ENCODE measurements around the gene PFN2.

PFN2 gene, protein sequence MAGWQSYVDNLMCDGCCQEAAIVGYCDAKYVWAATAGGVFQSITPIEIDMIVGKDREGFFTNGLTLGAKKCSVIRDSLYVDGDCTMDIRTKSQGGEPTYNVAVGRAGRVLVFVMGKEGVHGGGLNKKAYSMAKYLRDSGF

GRCh38 chr3:149970716-149971402, at the start of gene PFN2:
TSS of gene PFN2 (minus strand) at chr3:149970895. CDS start at chr3:149970856, 39 bp downstream.
- peak; percentile 68 for DNase-seq (ENCODE audit: low read depth)
- peak within 1 kb of the TSS; percentile 63 for H3K4me3 ChIP-seq (ENCODE audit: control insufficient read depth, low read depth, low read length)
- TF ChIP-seq, protein P1, sequence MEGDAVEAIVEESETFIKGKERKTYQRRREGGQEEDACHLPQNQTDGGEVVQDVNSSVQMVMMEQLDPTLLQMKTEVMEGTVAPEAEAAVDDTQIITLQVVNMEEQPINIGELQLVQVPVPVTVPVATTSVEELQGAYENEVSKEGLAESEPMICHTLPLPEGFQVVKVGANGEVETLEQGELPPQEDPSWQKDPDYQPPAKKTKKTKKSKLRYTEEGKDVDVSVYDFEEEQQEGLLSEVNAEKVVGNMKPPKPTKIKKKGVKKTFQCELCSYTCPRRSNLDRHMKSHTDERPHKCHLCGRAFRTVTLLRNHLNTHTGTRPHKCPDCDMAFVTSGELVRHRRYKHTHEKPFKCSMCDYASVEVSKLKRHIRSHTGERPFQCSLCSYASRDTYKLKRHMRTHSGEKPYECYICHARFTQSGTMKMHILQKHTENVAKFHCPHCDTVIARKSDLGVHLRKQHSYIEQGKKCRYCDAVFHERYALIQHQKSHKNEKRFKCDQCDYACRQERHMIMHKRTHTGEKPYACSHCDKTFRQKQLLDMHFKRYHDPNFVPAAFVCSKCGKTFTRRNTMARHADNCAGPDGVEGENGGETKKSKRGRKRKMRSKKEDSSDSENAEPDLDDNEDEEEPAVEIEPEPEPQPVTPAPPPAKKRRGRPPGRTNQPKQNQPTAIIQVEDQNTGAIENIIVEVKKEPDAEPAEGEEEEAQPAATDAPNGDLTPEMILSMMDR (conservative IDR thresholded peaks at IDR 0.05; ENCODE audit: control insufficient read depth, insufficient read depth, low read depth, low read length), result no peak

- H3K4me3 ChIP-seq (ENCODE audit: control insufficient read depth, low read depth, low read length), result no peak overlapping the region
- TF ChIP-seq, protein P1 (conservative IDR thresholded peaks at IDR 0.05; ENCODE audit: control insufficient read depth, insufficient read depth, low read depth, low read length), result no peak
- peak; percentile 23 for DNase-seq (ENCODE audit: low read depth)
Observed at GRCh38 chr3:150015901-150016300, 45.2 kb upstream of the PFN2 start.

DNA sequence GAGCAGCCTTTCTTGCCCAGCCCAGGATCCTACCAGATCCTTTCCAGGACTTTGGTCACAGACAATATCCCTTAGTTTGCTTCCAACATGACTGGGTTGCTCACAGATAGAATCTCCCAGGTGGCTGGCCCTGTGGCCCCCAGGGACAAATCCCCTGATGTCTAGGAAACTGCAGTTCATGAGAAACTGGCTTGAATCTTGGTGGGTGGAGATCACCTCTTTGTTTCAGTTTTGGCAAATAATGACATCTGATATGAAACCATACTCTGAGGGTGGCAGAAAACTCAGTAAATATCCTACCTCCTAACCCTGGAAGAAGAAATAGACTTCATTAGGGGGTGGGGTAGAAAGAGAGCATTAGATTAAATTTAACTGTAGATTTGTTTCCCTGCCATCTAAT, 44.1 kb upstream of the PFN2 start:
- H3K4me3 ChIP-seq (ENCODE audit: control insufficient read depth, low read depth, low read length), result no peak overlapping the region
- no peak for DNase-seq (ENCODE audit: low read depth)
- TF ChIP-seq, protein P1 (conservative IDR thresholded peaks at IDR 0.05; ENCODE audit: control insufficient read depth, insufficient read depth, low read depth, low read length), result no peak

- DNase-seq (ENCODE audit: low read depth), result no peak
- TF ChIP-seq, protein P1 (conservative IDR thresholded peaks at IDR 0.05; ENCODE audit: control insufficient read depth, insufficient read depth, low read depth, low read length), result no peak
- no peak overlapping the region for H3K4me3 ChIP-seq (ENCODE audit: control insufficient read depth, low read depth, low read length)
Observed at GRCh38 chr3:150013801-150014200, 43.1 kb upstream of the PFN2 start.

DNA sequence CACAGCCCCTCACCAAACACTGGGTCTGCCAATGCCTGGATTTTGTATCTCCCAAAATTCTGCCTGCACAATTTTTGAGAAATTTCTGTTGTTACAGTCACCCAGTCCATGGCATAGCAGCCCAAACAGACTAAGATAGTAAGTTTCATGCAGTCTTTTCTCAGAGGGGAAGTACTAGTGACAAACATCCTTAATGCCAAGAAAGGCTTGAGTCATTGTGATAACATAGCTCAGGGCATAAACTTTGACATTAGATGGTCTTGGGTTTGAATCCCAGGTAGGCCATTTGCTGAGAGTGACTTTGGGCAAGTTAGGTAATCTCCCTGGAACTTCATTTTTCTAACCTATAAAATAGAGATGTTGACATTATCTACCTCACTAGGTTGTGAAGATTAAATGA, 36.1 kb upstream of the PFN2 start:
- DNase-seq (ENCODE audit: low read depth), result peak; percentile 12
- TF ChIP-seq, protein P1 (conservative IDR thresholded peaks at IDR 0.05; ENCODE audit: control insufficient read depth, insufficient read depth, low read depth, low read length), result no peak
- H3K4me3 ChIP-seq (ENCODE audit: control insufficient read depth, low read depth, low read length), result no peak overlapping the region

GRCh38 chr3:150005243-150006112, 34.8 kb upstream of the PFN2 start:
- peak; percentile 84 for DNase-seq (ENCODE audit: low read depth)
- no peak overlapping the region for H3K4me3 ChIP-seq (ENCODE audit: control insufficient read depth, low read depth, low read length)
- TF ChIP-seq, protein P1 (conservative IDR thresholded peaks at IDR 0.05; ENCODE audit: control insufficient read depth, insufficient read depth, low read depth, low read length), result no peak

All from fibroblast of mammary gland (primary cell).